ENCODE data around the gene UBASH3A. TPM values are rescaled to one million over a fixed set of nuclear protein-coding genes. Genes with fewer than 3 reads are reported as not detected.
A peak's percentile ranks its signal among the peaks of the same experiment; 100 is the strongest.

The UBASH3A gene
- total and polyA plus RNA-seq, 7 donors, result 0.06 to 0.21 TPM; not detected in 5

GRCh38 chr21:42459082-42459460 lies 55.4 kb downstream of the UBASH3A start:
- H3K9me3 ChIP-seq, result no peaks in the 10 kb centered on the region
- H3K4me1 ChIP-seq, result no peaks in the 10 kb centered on the region
- no peak overlapping the region for H3K4me3 ChIP-seq
- intact Hi-C loops (cut with DNase I), result no loop called here
- H3K27me3 ChIP-seq (ENCODE audit: insufficient read depth in 3 of 3, low read length in 2 of 3), result peaks cover 0 to 3% (median 0%) of the 10 kb centered on the region in 3 donors
- ATAC-seq (no peak), DNase-seq (no peak)
- no peaks in the 10 kb centered on the region for H3K36me3 ChIP-seq (ENCODE audit: insufficient read depth in 1 of 2, low read depth in 1 of 2)
- H3K27ac ChIP-seq, result no peak overlapping the region
- TF ChIP-seq, protein P1, sequence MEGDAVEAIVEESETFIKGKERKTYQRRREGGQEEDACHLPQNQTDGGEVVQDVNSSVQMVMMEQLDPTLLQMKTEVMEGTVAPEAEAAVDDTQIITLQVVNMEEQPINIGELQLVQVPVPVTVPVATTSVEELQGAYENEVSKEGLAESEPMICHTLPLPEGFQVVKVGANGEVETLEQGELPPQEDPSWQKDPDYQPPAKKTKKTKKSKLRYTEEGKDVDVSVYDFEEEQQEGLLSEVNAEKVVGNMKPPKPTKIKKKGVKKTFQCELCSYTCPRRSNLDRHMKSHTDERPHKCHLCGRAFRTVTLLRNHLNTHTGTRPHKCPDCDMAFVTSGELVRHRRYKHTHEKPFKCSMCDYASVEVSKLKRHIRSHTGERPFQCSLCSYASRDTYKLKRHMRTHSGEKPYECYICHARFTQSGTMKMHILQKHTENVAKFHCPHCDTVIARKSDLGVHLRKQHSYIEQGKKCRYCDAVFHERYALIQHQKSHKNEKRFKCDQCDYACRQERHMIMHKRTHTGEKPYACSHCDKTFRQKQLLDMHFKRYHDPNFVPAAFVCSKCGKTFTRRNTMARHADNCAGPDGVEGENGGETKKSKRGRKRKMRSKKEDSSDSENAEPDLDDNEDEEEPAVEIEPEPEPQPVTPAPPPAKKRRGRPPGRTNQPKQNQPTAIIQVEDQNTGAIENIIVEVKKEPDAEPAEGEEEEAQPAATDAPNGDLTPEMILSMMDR (IDR thresholded peaks at IDR 0.05), result no peak
- 85 to 94% (median 93%) methylated on average over 1 of the region's 1 CpG for WGBS, 3 donors

DNA sequence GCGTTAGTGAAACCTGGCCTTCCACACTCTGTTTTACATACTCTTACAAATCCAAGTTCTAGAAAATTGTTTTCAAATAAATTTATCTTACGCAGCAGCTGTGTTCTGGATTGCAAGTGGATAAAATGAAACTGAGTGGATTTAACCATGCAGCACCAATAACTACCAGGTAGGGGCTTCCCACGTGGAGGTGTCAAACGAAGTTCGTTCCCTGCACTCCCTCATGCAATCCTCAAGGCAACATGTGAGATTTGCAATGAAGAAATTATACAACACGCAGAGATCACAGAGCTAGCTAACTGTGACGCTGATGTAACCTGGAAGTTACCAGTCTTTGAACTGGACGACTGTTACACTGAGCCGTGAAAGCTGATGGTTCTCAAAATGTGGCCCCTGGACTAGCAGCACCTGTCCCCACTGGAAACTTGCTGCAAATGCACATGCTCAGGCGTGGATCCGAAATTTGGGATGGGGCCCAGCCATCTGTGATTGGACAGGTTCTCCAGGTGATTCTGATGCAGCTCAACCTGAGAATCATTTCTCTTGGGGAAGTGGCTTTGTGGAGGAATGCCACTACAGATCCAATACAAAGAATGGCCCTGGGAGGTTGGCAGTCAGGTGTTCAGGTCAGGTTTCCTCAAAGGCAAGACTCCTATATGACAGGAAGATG lies 56.0 kb downstream of the UBASH3A start:
- intact Hi-C loops (cut with DNase I), result no loop called here
- Histone ChIP-seq H3K36me3 (ENCODE audit: insufficient read depth in 1 of 2, low read depth in 1 of 2) (no peaks in the 10 kb centered on the region), H3K27me3 (ENCODE audit: insufficient read depth in 3 of 3, low read length in 2 of 3) (no peaks in the 10 kb centered on the region), H3K27ac (no peak overlapping the region), H3K4me1 (no peaks in the 10 kb centered on the region), H3K4me3 (no peak overlapping the region), H3K9me3 (no peaks in the 10 kb centered on the region)
- TF ChIP-seq, protein P1 (IDR thresholded peaks at IDR 0.05), result no peak
- DNase-seq (no peak), ATAC-seq (no peak)
- WGBS, 3 donors, result 81 to 85% (median 83%) methylated on average over 11 of the region's 11 CpGs

- intact Hi-C loops (cut with DNase I), result no loop called here
- Histone ChIP-seq H3K27ac (no peak overlapping the region), H3K4me1 (no peaks in the 10 kb centered on the region), H3K36me3 (ENCODE audit: insufficient read depth in 1 of 2, low read depth in 1 of 2) (no peaks in the 10 kb centered on the region), H3K4me3 (no peak overlapping the region), H3K9me3 (no peaks in the 10 kb centered on the region), H3K27me3 (ENCODE audit: insufficient read depth in 3 of 3, low read length in 2 of 3) (no peaks in the 10 kb centered on the region)
- TF ChIP-seq, protein P1 (IDR thresholded peaks at IDR 0.05), result no peak
- ATAC-seq, result no peak
- WGBS, 3 donors, result 63 to 70% (median 65%) methylated on average over 14 of the region's 14 CpGs
- DNase-seq, result peak in 1 of 2 donors; percentile 47
These were observed 56.9 kb downstream of the UBASH3A start for GRCh38 chr21:42460391-42461184.

GRCh38 chr21:42461185-42461520 lies 57.5 kb downstream of the UBASH3A start:
- no peaks in the 10 kb centered on the region for H3K36me3 ChIP-seq (ENCODE audit: insufficient read depth in 1 of 2, low read depth in 1 of 2)
- H3K9me3 ChIP-seq, result no peaks in the 10 kb centered on the region
- no peak for ATAC-seq
- H3K27me3 ChIP-seq (ENCODE audit: insufficient read depth in 3 of 3, low read length in 2 of 3), result no peaks in the 10 kb centered on the region
- TF ChIP-seq, protein P1 (IDR thresholded peaks at IDR 0.05), result no peak
- H3K4me3 ChIP-seq, result no peak overlapping the region
- no peak overlapping the region for H3K27ac ChIP-seq
- 71 to 81% (median 72%) methylated on average over 5 of the region's 5 CpGs for WGBS, 3 donors
- DNase-seq, result no peak
- H3K4me1 ChIP-seq, result no peaks in the 10 kb centered on the region
- intact Hi-C loops (cut with DNase I), result no loop called here
